Raji (cell line): Measurements from ENCODE around the gene RPS15.

ENCODE experiments used
- POLR2A ChIP-seq: IDR thresholded peaks from 2 replicates; pipeline ENCODE4 v1.6.1; 2011; ENCODE audit warnings: low read depth, low read length, control low read depth; ENCODE audit not compliant: insufficient read depth

RPS15 gene

GRCh38 chr19:1435378-1435989 is 2.7 kb upstream of the RPS15 start:
- no peak for TF ChIP-seq POLR2A

DNA sequence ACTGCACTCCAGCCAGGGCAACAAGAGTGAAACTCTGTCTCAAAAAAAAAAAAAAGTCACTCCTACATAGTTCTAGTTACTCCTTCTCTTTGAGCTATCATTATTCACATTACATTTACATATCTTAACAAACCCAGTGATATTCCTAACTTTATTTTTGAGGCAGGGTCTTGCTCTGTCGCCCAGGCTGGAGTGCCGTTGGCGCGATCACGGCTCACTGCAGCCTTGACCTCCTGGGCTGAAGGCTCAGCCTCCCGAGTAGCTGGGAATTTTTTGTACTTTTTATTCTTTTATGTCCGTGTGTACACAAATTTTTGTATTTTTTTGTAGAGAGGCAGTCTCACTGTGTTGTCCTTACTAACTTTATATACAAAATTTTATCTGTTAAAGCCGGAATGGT is 587 bp upstream of the RPS15 start:
- TF ChIP-seq POLR2A = no peak

DNA sequence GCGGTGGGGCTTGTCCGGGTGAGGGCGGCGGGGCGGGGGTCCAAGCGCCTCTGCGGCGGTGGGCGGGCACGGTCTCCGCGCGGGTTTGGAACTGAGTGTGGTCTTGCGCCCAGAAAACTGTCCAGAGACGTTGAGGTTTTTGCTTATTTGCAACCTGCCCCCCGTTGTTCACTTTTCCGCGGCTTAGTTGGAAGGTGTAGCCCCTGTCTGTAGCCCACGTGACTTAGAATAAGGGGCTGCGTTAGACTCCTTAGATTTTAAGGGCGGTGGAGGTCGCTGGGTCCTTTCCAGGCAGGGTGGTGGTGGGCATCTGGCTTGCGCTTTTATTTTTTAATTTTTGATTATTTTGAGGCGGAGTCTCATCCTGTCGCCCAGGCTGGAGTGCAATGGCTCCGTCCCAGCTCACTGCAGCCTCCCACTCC is 748 bp downstream of the RPS15 start:
- no peak for TF ChIP-seq POLR2A

DNA sequence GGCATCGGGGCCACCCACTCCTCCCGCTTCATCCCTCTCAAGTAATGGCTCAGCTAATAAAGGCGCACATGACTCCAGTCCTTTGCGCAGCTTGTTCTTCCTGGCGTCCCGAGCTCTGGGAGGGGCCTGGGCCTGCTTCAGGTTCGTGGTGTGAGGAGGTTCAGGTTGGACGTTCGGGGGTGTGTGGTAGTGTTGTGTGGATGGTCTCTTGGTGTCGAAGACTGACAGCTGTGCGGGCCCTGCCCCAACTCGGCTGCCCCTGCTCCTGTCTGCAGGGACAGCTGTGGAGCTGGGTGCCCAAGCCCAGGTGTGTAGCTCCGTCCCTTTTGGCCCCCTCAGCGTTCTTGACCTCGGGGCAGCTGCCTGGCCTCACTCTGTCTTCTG is 2.2 kb downstream of the RPS15 start:
- TF ChIP-seq POLR2A = no peak

DNA sequence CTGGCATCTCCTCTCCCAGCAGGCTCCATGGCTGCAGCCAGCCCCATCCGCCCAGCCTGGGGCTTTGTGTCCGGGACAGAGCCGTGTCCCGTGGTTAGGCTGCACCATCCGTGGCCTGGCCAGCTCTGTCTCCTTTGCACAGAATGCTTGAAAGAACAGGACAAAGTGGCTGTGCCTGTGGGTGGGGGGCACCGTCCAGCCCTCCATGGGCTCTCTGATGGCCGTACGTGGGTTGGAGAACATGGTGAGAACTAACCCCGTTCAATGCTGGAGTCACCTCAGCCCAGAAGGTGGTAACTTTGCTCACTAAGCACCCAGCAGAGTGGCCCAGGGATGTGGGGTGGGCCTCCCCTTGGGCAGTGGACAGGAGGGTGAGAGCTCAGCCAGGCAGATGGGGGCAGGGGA is 2.8 kb downstream of the RPS15 start:
- TF ChIP-seq POLR2A = no peak

- no peak for TF ChIP-seq POLR2A
Measured at GRCh38 chr19:1441677-1442438, 3.7 kb downstream of the RPS15 start.

GRCh38 chr19:1445185-1445931 is 7.2 kb downstream of the RPS15 start:
- TF ChIP-seq POLR2A = no peak

DNA sequence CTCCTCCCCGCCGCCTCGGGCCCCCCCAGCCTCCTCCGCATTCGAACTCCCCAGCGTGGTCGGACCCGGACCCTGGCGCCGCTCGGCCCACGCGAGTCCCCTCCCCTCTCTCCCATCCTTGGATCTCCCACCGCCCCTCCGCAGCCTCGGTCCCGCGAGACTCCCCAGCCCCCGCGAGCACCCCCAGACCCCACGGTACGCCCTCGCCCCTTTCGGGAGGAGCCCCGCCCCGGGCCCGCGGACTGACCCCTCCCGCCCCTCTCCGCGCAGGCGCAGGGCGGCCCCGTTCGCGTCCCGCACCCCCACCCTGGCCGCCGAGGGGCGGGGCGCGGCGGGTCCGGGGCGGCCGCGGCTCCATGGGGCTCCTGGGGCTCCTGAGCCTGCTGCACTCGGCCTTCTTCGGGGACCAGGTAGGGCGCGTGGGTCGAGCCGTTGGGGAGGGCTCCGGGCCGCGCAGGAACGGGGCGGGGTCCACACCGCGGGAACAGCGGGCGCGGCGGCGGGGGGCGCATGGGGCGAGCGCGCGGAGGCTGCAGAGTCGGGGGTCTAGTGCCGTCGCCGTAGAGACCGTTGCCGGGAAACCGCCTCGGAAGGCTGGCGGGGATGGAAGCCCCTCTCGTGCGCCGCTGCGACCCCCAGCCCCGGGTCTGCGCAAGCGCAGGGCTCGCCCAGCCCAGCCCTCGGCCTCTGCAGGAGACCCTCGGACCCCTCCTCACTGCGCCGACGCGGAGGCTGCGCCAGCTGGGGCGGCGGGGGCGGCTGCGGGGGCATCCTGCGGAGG is 7.9 kb downstream of the RPS15 start:
- TF ChIP-seq POLR2A = no peak

DNA sequence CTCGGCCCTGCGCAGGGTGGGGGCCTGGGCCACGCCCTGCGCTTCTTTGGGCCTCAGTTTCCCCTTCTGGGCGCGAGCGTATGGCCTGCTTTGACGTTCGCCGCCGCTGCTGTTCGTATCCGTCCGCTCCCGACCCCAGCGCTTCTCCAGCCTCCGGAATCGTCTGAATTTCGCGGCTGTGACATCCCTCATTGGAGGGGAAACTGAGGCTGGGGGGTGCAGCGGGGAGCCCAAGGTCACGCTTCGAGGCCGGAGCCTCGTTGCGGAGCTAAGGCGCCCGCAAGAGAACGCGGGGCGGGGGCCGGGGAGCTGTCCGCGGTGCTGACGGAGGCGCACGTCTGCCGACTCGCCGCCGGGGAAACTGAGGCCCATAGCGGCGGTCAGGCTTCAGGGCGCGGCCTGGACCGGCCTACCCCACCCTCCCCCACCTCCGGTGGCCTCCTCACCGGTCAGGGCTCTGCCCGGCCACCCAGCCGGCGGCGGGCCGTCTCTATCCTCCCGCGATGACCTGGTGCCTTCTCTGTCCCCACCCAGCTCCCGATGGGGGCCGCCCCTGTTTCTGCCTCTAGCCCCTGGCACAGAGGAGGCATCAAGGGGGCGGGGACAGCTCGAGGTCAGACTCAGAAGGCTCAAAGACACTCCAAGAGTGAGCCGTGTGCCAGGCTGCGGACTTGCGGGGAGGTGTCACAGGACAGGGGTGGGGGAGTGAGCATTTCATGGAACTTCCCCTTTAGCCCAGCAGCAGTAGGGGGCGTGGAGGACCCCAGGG is 8.7 kb downstream of the RPS15 start:
- no peak for TF ChIP-seq POLR2A

DNA sequence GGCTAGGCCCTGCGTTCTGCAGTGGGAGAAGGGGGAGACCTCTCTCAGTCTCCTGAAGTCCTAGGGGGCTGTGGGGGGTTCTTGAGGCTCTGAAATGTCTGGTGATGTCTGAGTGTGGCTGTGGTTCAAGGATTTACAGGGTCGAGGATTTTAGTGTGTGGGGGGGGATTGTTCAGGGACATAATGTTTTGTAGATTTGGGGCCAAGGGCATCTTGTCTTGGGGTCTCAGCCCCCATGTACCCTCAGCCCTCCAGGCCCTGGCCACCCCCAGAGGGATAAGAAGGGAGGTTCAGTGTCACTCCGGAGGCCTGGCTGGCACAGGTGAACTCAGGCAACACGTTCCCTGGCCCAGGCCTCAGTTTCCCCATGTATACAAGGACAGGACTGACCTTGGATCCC is 9.3 kb downstream of the RPS15 start:
- TF ChIP-seq POLR2A = no peak

- TF ChIP-seq POLR2A = no peak
Measured at GRCh38 chr19:1447944-1448343, 9.7 kb downstream of the RPS15 start.

DNA sequence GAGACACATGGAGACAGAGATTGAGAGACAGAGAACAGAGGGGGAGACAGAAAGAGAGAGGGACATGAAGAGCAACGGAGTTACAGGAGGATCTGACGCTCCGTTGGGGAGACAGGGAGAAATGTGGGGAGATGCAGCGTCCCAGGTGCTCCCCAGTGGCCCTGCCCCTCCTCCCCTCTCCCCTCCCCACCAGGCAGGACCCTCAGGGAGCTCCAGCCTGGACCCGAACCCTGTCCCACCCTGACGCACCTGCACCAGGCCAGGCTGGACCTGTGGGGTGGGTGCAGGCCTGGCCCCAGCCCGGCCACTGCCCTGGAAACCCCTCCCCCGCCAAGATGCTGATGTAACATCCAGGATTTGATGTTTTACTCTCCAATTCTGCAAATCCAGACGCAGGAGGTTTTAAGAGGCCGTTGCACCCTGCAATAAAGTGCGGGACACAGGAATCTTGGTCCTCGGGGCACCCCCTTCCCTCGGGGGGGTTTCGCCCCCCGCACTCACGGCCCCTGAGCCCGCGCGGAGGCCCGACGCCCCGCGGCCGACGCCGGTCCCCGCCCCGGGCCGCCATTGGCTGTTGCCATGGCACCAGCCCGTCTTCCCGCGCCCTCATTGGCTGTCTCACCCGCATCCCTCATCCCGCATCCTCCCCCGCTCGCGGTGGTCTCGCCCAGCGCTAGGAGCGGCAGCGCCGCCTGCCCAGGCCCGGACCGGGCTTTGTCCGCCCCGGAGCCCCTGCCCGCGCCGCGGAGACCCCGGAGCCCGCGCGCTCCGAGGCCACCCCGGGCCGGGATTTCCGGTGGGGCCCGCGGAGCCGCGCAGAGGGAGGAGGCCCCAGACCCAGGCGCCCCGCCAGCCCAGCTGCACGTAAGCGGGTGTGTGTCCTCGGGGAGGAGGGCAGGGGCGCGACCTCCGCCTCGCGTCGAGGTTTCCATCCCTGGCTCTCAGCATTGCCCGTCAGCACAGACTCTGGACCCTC is 11.6 kb downstream of the RPS15 start, which contains the start of gene APC2:
Gene APC2 (plus strand): TSS at position 655 of the 976 bp plus-strand sequence. CDS start 2,881 bp downstream, outside the sequence.
- TF ChIP-seq POLR2A = no peak
